C1 segment of cervical spinal cord (tissue), 14 donors: Measurements from ENCODE around the gene TAB2.
A peak's percentile ranks its signal among the peaks of the same experiment; 100 is the strongest.

Experiments
- DNase-seq, 14 donors: peaks; one replicate each; lab custom pipeline; 2025; lab: John Stamatoyannopoulos, UW

The TAB2 gene

GRCh38 chr6:149414821-149415220 is 97.3 kb downstream of the TAB2 start:
- DNase-seq: no peak

- no peak for DNase-seq
Measured at GRCh38 chr6:149419696-149420404, 102.3 kb downstream of the TAB2 start.

- DNase-seq: no peak
Measured at GRCh38 chr6:149421132-149421531, 103.6 kb downstream of the TAB2 start.

GRCh38 chr6:149422581-149422980 is 105.1 kb downstream of the TAB2 start:
- DNase-seq: no peak

GRCh38 chr6:149423964-149424440 is 106.5 kb downstream of the TAB2 start:
- DNase-seq: no peak

GRCh38 chr6:149425224-149425623 is 107.7 kb downstream of the TAB2 start:
- DNase-seq: no peak

- DNase-seq: no peak
Measured at GRCh38 chr6:149425754-149426153, 108.2 kb downstream of the TAB2 start.

GRCh38 chr6:149428606-149429005 is 111.1 kb downstream of the TAB2 start:
- no peak for DNase-seq

GRCh38 chr6:149429427-149430360 is 112.2 kb downstream of the TAB2 start:
- no peak for DNase-seq

- DNase-seq: peak; percentile 23 to 93 (median 82)
Measured at GRCh38 chr6:149431905-149432775, 114.6 kb downstream of the TAB2 start.

- no peak for DNase-seq
Measured at GRCh38 chr6:149433405-149433804, 115.9 kb downstream of the TAB2 start.

- DNase-seq: no peak
Measured at GRCh38 chr6:149433881-149434280, 116.4 kb downstream of the TAB2 start.

- DNase-seq: no peak
Measured at GRCh38 chr6:149435919-149436586, 118.5 kb downstream of the TAB2 start.

- no peak for DNase-seq
Measured at GRCh38 chr6:149436647-149437046, 119.1 kb downstream of the TAB2 start.

- DNase-seq: no peak
Measured at GRCh38 chr6:149437212-149437611, 119.7 kb downstream of the TAB2 start.

GRCh38 chr6:149438855-149439254 is 121.3 kb downstream of the TAB2 start:
- DNase-seq: no peak

- DNase-seq: no peak
Measured at GRCh38 chr6:149439626-149440025, 122.1 kb downstream of the TAB2 start.

- no peak for DNase-seq
Measured at GRCh38 chr6:149440735-149441671, 123.5 kb downstream of the TAB2 start.

GRCh38 chr6:149441740-149442139 is 124.2 kb downstream of the TAB2 start:
- DNase-seq: no peak
